Measurements from ENCODE around the gene MRPL28. TPM values are rescaled to one million over a fixed set of nuclear protein-coding genes. Genes with fewer than 3 reads are reported as not detected.
"Not testable (repeated sequence)": the region's sequence is repeated elsewhere in the genome, so short reads cannot be mapped to it uniquely, and the experiment has no call there.

Gene MRPL28
- total RNA-seq, 2 donors from 2014 or later, result 137 to 138 TPM

DNA sequence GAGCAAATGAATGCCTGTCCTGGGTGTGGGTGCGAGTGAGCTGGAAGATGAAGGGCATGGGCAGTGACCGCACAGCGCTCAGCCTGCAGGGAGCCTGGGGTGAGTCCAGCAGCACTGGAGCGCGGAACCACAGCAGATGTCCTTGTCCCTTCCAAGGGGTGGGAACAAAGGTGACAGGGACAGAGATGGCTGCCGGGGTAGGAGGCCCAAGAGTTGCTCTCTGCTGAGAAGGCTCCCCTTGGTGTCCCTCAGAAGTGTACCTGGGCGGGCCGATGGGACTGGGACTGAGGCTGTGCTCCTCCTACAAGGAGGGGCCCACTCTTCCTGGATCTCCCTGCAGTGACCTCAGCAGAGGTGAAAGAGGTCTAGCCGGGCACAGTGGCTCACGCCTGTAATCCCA lies 19.0 kb upstream of the MRPL28 start:
- Histone ChIP-seq H3K36me3 (ENCODE audit: control insufficient read depth, insufficient read depth, low read length) (no peaks in the 10 kb centered on the region), H3K9ac (ENCODE audit: extremely low read depth, low read length, poor library complexity, severe bottlenecking) (no peak overlapping the region), H3K4me3 (ENCODE audit: low read length) (no peak overlapping the region), H3K27me3 (ENCODE audit: control insufficient read depth, insufficient read depth, low read length, poor library complexity, severe bottlenecking) (no peaks in the 10 kb centered on the region), H3K27ac (ENCODE audit: low read depth, low read length) (no peak overlapping the region), H3K9me3 (ENCODE audit: control insufficient read depth, low read length) (peaks cover 5% of the 10 kb centered on the region), H3K4me1 (ENCODE audit: control insufficient read depth, insufficient read depth, low read length) (no peaks in the 10 kb centered on the region)
- Mint-ChIP-seq H3K27ac (peak overlapping the region; percentile 52), H3K4me1 (peaks cover 26% of the 10 kb centered on the region), H3K4me3 (no peak overlapping the region), H3K36me3 (ENCODE audit: low read depth) (peaks cover 12% of the 10 kb centered on the region), H3K27me3 (ENCODE audit: insufficient read depth) (no peaks in the 10 kb centered on the region), H3K9me3 (peaks cover 13% of the 10 kb centered on the region)
- TF ChIP-seq, protein P1, sequence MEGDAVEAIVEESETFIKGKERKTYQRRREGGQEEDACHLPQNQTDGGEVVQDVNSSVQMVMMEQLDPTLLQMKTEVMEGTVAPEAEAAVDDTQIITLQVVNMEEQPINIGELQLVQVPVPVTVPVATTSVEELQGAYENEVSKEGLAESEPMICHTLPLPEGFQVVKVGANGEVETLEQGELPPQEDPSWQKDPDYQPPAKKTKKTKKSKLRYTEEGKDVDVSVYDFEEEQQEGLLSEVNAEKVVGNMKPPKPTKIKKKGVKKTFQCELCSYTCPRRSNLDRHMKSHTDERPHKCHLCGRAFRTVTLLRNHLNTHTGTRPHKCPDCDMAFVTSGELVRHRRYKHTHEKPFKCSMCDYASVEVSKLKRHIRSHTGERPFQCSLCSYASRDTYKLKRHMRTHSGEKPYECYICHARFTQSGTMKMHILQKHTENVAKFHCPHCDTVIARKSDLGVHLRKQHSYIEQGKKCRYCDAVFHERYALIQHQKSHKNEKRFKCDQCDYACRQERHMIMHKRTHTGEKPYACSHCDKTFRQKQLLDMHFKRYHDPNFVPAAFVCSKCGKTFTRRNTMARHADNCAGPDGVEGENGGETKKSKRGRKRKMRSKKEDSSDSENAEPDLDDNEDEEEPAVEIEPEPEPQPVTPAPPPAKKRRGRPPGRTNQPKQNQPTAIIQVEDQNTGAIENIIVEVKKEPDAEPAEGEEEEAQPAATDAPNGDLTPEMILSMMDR (conservative IDR thresholded peaks at IDR 0.05), result no peak
- no peak for DNase-seq
- WGBS, 2 experiments (ENCODE audit: insufficient coverage in 1 of 2, insufficient read length in 1 of 2), result 87 to 92% methylated on average over 10 of the region's 10 CpGs

DNA sequence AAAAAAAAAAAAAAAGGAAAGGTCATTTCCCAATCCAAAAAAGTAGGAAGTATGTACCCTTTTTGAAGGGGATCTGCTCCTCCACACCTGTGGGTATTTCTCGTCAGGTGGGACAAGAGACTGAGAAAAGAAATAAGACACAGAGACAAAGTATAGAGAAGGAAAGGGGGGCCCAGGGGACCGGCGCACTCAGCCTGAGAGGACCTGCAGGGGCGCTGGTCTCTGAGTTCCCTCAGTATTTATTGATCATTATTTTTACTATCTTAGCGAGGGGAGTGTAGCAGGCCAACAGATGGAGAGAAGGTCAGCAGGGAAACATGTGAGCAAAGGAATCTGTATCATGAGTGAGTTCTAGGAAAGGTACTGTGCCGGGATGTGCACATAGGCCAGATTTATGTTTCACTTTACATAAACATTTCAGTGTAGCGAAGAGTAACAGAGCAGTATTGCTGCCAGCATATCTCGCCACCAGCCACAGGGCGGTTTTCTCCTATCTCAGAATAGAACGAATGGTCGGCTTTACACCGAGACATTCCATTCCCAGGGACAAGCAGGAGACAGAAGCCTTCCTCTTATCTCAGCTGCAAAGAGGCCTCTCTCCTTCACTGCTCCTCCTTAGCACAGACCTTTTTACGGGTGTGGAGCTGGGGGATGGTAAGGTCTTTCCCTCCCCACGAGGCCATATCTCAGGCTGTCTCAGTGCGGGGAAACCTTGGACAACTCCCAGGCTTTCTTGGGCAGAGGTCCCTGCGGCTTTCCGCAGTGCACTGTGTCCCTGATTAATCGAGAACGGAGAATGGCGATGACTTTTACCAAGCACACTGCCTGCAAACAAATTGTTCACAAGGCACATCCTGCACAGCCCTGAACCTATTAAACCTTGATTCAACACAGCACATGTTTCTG lies 17.7 kb upstream of the MRPL28 start:
- DNase-seq, result peak; percentile 64
- not testable (repeated sequence) for H3K27me3 Mint-ChIP-seq (ENCODE audit: insufficient read depth); H3K9me3 ChIP-seq (ENCODE audit: control insufficient read depth, low read length); H3K27ac ChIP-seq (ENCODE audit: low read depth, low read length); H3K36me3 ChIP-seq (ENCODE audit: control insufficient read depth, insufficient read depth, low read length); H3K4me1 ChIP-seq (ENCODE audit: control insufficient read depth, insufficient read depth, low read length); H3K27me3 ChIP-seq (ENCODE audit: control insufficient read depth, insufficient read depth, low read length, poor library complexity, severe bottlenecking); H3K9ac ChIP-seq (ENCODE audit: extremely low read depth, low read length, poor library complexity, severe bottlenecking); H3K4me3 Mint-ChIP-seq
- WGBS, 2 experiments (ENCODE audit: insufficient coverage in 1 of 2, insufficient read length in 1 of 2), result 79 to 84% methylated on average over 6 to 20 of the region's 20 CpGs
- Mint-ChIP-seq H3K36me3 (ENCODE audit: low read depth) (peaks cover 12% of the 10 kb centered on the region), H3K27ac (peak overlapping the region; percentile 87), H3K9me3 (peaks cover 13% of the 10 kb centered on the region), H3K4me1 (peaks cover 39% of the 10 kb centered on the region)
- TF ChIP-seq, protein P1 (conservative IDR thresholded peaks at IDR 0.05), result peak; percentile 50
- peak overlapping the region; percentile 56 for H3K4me3 ChIP-seq (ENCODE audit: low read length)

DNA sequence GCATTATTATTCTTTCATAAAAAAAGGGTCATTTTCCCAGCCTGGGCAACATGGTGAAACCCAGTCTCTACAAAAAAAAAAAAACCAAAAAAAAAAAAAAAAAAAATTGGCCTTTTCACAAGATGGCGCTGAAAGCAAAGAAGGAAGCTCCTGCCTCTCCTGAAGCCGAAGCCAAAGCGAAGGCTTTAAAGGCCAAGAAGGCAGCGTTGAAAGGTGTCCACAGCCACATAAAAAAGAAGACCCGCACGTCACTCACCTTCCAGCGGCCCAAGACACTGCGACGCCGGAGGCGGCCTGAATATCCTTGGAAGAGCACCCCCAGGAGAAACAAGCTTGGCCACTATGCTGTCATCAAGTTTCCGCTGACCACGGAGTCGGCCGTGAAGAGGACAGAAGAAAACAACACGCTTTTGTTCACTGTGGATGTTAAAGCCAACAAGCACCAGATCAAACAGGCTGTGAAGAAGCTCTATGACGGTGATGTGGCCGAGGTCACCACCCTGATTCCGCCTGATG lies 16.4 kb upstream of the MRPL28 start:
- Histone ChIP-seq H3K4me1 (ENCODE audit: control insufficient read depth, insufficient read depth, low read length) (peaks cover 9% of the 10 kb centered on the region), H3K4me3 (ENCODE audit: low read length) (no peak overlapping the region), H3K27ac (ENCODE audit: low read depth, low read length) (no peak overlapping the region), H3K27me3 (ENCODE audit: control insufficient read depth, insufficient read depth, low read length, poor library complexity, severe bottlenecking) (no peaks in the 10 kb centered on the region), H3K36me3 (ENCODE audit: control insufficient read depth, insufficient read depth, low read length) (no peaks in the 10 kb centered on the region), H3K9ac (ENCODE audit: extremely low read depth, low read length, poor library complexity, severe bottlenecking) (no peak overlapping the region), H3K9me3 (ENCODE audit: control insufficient read depth, low read length) (no peaks in the 10 kb centered on the region)
- no peaks in the 10 kb centered on the region for H3K9me3 Mint-ChIP-seq
- no peak overlapping the region for H3K4me3 Mint-ChIP-seq
- DNase-seq, result no peak
- peaks cover under 1% of the 10 kb centered on the region for H3K36me3 Mint-ChIP-seq (ENCODE audit: low read depth)
- TF ChIP-seq, protein P1 (conservative IDR thresholded peaks at IDR 0.05), result no peak
- H3K27ac Mint-ChIP-seq, result peak overlapping the region; percentile 87
- peaks cover 39% of the 10 kb centered on the region for H3K4me1 Mint-ChIP-seq
- no peaks in the 10 kb centered on the region for H3K27me3 Mint-ChIP-seq (ENCODE audit: insufficient read depth)
- WGBS, 2 experiments (ENCODE audit: insufficient coverage in 1 of 2, insufficient read length in 1 of 2), result 87 to 89% methylated on average over 19 of the region's 19 CpGs

All from endodermal cell (in vitro differentiated cells).